K562 (cell line): ENCODE data around the gene DEGS1. TPM values are rescaled to one million over a fixed set of nuclear protein-coding genes. Genes with fewer than 3 reads are reported as not detected.

ENCODE experiments used
- BHLHE40 ChIP-seq: IDR thresholded peaks from 2 replicates; pipeline ENCODE4 v1.6.1; 2011; ENCODE audit warnings: low read length, improper control_type of control experiment
- CBX1 ChIP-seq: sonication (generic); IDR thresholded peaks from 2 replicates; pipeline ENCODE4 v1.6.1; 2016; ENCODE audit warnings: antibody characterized with exemption, low read depth, mild to moderate bottlenecking
- CEBPG ChIP-seq, 3 experiments: fragments of 200-800 bp in 1 of 3; sonication (Bioruptor generic) in 1 of 3; sonication (generic) in 1 of 3; formaldehyde crosslinking in 1 of 3; IDR thresholded peaks in 2 of 3; conservative IDR thresholded peaks in 1 of 3; 2 replicates each; pipeline versions ENCODE4 v1.6.1 to v1.8.0; 2016 to 2022; ENCODE audit warnings: missing compliant biosample characterization in 2 of 3, missing genetic modification characterization in 2 of 3, mild to moderate bottlenecking in 1 of 3, missing genetic modification reagents in 1 of 3
- CLOCK ChIP-seq: fragments of 250-450 bp; sonication (Bioruptor Pico); IDR thresholded peaks from 2 replicates; pipeline ENCODE4 v1.4.0; 2020; ENCODE audit warnings: mild to moderate bottlenecking, moderate library complexity, borderline replicate concordance
- CXXC5 ChIP-seq: fragments of 250-450 bp; sonication (Bioruptor Pico); IDR thresholded peaks from 2 replicates; pipeline ENCODE4 v1.8.0; 2022; ENCODE audit warnings: inconsistent platforms, mild to moderate bottlenecking, moderate library complexity
- L3MBTL2 ChIP-seq: fragments of 450-650 bp; IDR thresholded peaks from 2 replicates; pipeline ENCODE4 v1.6.1; 2016; ENCODE audit warnings: mild to moderate bottlenecking, moderate library complexity
- MYC ChIP-seq, 2 experiments: fragments of 250-450 bp in 1 of 2; sonication (Bioruptor Pico) in 1 of 2; IDR thresholded peaks; 2 replicates each; pipeline versions ENCODE4 v1.5.1 to v1.6.1; 2012 to 2021; ENCODE audit warnings: low read depth in 2 of 2, borderline replicate concordance in 1 of 2, improper control_type of control experiment in 1 of 2, low read length in 1 of 2, mild to moderate bottlenecking in 1 of 2, moderate library complexity in 1 of 2
- NFRKB ChIP-seq: fragments of 450-650 bp; IDR thresholded peaks from 2 replicates; pipeline ENCODE4 v1.6.1; 2016; ENCODE audit warnings: low read depth
- RBBP5 ChIP-seq: fragments of 200-600 bp; sonication (generic); IDR thresholded peaks from 2 replicates; pipeline ENCODE4 v1.6.1; 2012; ENCODE audit warnings: borderline replicate concordance, mild to moderate bottlenecking, low read length, control low read depth, inconsistent platforms; ENCODE audit not compliant: insufficient read depth, poor library complexity, severe bottlenecking
- RFX7 ChIP-seq: fragments of 250-450 bp; sonication (Bioruptor Pico); IDR thresholded peaks from 2 replicates; pipeline ENCODE4 v1.5.1; 2021; ENCODE audit warnings: mild to moderate bottlenecking
- SMARCA4 ChIP-seq: fragments of 450-650 bp; IDR thresholded peaks from 2 replicates; pipeline ENCODE4 v1.6.1; 2016
- TAF1 ChIP-seq: IDR thresholded peaks from 2 replicates; pipeline ENCODE4 v1.6.1; 2011; ENCODE audit warnings: mild to moderate bottlenecking, low read length, moderate library complexity; ENCODE audit not compliant: insufficient read depth, control insufficient read depth, severe bottlenecking; ENCODE audit errors: extremely low read depth
- THAP7 ChIP-seq: fragments of 250-450 bp; sonication (Bioruptor Pico); IDR thresholded peaks from 2 replicates; pipeline ENCODE4 v1.5.0; 2021
- ZNF253 ChIP-seq: fragments of 250-450 bp; sonication (Bioruptor Pico); conservative IDR thresholded peaks from 2 replicates; pipeline ENCODE4 v1.6.1; 2021; ENCODE audit warnings: mild to moderate bottlenecking
- polyA plus RNA-seq, 8 experiments: library from polyadenylated mRNA; depleted of rRNA in 4 of 8; stranded (reverse) in 5 of 8; unstranded in 3 of 8; fragments of >200 nt; fragmentation: Nextera tagmentation in 2 of 8; fragmentation: Illumina TruSeq in 1 of 8; extraction: Ambion mirVana in 2 of 8; extraction: Trizol in 1 of 8; gene quantifications; 2 replicates each; pipeline versions ENCODE4 v1.2.1 to v1.2.3, GENCODE V29; 2011 to 2014; ENCODE audit warnings: inconsistent platforms in 1 of 8, missing spikeins in 1 of 8
- total RNA-seq, 7 experiments: library from RNA; depleted of rRNA in 6 of 7; stranded (reverse); fragments of >200 nt in 6 of 7; fragmentation: Illumina TruSeq in 2 of 7; extraction: Trizol in 2 of 7; gene quantifications; 2 replicates each; pipeline versions ENCODE4 v1.2.1 to v1.2.3, GENCODE V29; 2011 to 2021; ENCODE audit warnings: low replicate concordance in 1 of 7

The DEGS1 gene
- total and polyA plus RNA-seq, 9 of the 15 experiments (the other 6 are each of a cell fraction or from before 2014, with no cell fraction given) = 12.3 to 95.0 (median 38.8) TPM

GRCh38 chr1:224160171-224160682, 22.8 kb upstream of the DEGS1 start (continued):
- TF ChIP-seq RBBP5 (peak; percentile 63), TAF1 (peak; percentile 26), CEBPG (CRISPR knock-in tag; IDR thresholded peaks at IDR 0.05) (no peak), CEBPG (tag; conservative IDR thresholded peaks at IDR 0.05 in 1 of 2, IDR thresholded peaks at IDR 0.05 in 1 of 2) (peak in 1 of 2 experiments; percentile 71; a peak in 2 of 4 replicates), BHLHE40 (peak; percentile 68), L3MBTL2 (peak; percentile 73), THAP7 (CRISPR knock-in tag) (no peak), SMARCA4 (peak; percentile 98), CXXC5 (peak; percentile 93), CBX1 (0 out of 2 replicates have a peak, but pooled peaks have one; percentile 60), NFRKB (peak; percentile 83), MYC (IDR thresholded peaks at IDR 0.05; ENCODE audit: low read depth, low read length) (peak; percentile 91), MYC (CRISPR knock-in tag; IDR thresholded peaks at IDR 0.05; ENCODE audit: borderline replicate concordance, low read depth) (no peak), RFX7 (no peak), CLOCK (CRISPR knock-in tag) (peak; percentile 79; the same call in 1 of the 2 replicates), ZNF253 (CRISPR knock-in tag) (no peak)
